HCT116 (cell line): ENCODE data around the gene SUPT6H. TPM values are rescaled to one million over a fixed set of nuclear protein-coding genes. Genes with fewer than 3 reads are reported as not detected.

Experiments
- ATAC-seq: fragments of 200-7000 bp; cut with Tn5 transposase; 2 replicates; pipeline ENCODE4 v1.9.1; 2020; ENCODE audit warnings: mild to moderate bottlenecking, moderate library complexity
- BruUV-seq: library from RNA; stranded (reverse); fragments of 400-500 nt; replicated peaks from 2 replicates; lab custom pipeline; 2021; lab: Mats Ljungman, UMichigan
- CTCF ChIA-PET: fragments of 300-600 bp; sonication (Branson Sonifier 250); formaldehyde crosslinking; loops from one replicate; lab custom pipeline; 2021; ENCODE audit warnings: antibody characterized with exemption; lab: Charles Lee
- POLR2A ChIA-PET: fragments of 300-600, 350-600 bp; sonication (Branson Sonifier 250); formaldehyde crosslinking; loops from one replicate; lab custom pipeline; 2021; ENCODE audit warnings: antibody characterized with exemption; lab: Charles Lee
- RAD21 ChIA-PET, 2 experiments: fragments of 300-600 bp; sonication (Branson Sonifier 250); formaldehyde crosslinking; loops; one replicate each; lab custom pipeline; 2023; ENCODE audit warnings: low total read pairs in 2 of 2; ENCODE audit not compliant: uncharacterized antibody in 2 of 2, unreplicated experiment in 2 of 2, low non-redundant PET in 1 of 2; lab: Charles Lee
- DNase-seq: peaks from one replicate; pipeline ENCODE4 v3.0.0-alpha.2; 2010; ENCODE audit warnings: low read depth, low spot score
- H2AFZ ChIP-seq: fragments of 200-600 bp; shearing (Covaris generic), sonication (generic); 2 replicates; pipeline ENCODE4 v1.6.1; 2017; ENCODE audit warnings: low read depth, mixed run types, mixed read lengths, antibody characterized with exemption, low read length; ENCODE audit not compliant: poor library complexity, severe bottlenecking
- H3K27ac ChIP-seq: 2 replicates; pipeline ENCODE4 v1.5.1; 2012; ENCODE audit warnings: low read depth, low read length
- H3K27me3 ChIP-seq: fragments of 200-600 bp; sonication (generic); 2 replicates; pipeline ENCODE4 v1.6.1; 2016; ENCODE audit warnings: mixed run types, low read length, mixed read lengths; ENCODE audit not compliant: insufficient read depth
- H3K36me3 ChIP-seq, 2 experiments: fragments of 200-500 bp in 1 of 2; fragments of 200-600 bp in 1 of 2; sonication (Bioruptor generic) in 1 of 2; sonication (generic) in 1 of 2; 2 replicates each; pipeline versions ENCODE4 v1.5.1 to v1.6.1; 2014 to 2016; ENCODE audit warnings: low read length in 2 of 2, inconsistent platforms in 1 of 2, mixed read lengths in 1 of 2, mixed run types in 1 of 2; ENCODE audit not compliant: insufficient read depth in 2 of 2, control insufficient read depth in 1 of 2
- H3K4me1 ChIP-seq, 2 experiments: fragments of 200-600 bp in 1 of 2; sonication (generic) in 1 of 2; 2 replicates each; pipeline versions ENCODE4 v1.5.1 to v1.6.1; 2012 to 2017; ENCODE audit warnings: low read length in 2 of 2, inconsistent platforms in 1 of 2, mild to moderate bottlenecking in 1 of 2, mixed read lengths in 1 of 2, mixed run types in 1 of 2, moderate library complexity in 1 of 2; ENCODE audit not compliant: insufficient read depth in 2 of 2, control insufficient read depth in 1 of 2
- H3K4me2 ChIP-seq: fragments of 200-600 bp; sonication (generic); 2 replicates; pipeline ENCODE4 v1.6.1; 2017; ENCODE audit warnings: mixed run types, low read length, mixed read lengths
- H3K4me3 ChIP-seq, 2 experiments: fragments of 200-600 bp in 1 of 2; sonication (generic) in 1 of 2; replicated peaks in 1 of 2; 2 replicates each; pipeline ENCODE4 v1.5.1; 2011 to 2016; ENCODE audit warnings: low read length in 2 of 2, control low read depth in 1 of 2, low read depth in 1 of 2, mild to moderate bottlenecking in 1 of 2, mixed read lengths in 1 of 2, mixed run types in 1 of 2
- H3K79me2 ChIP-seq: fragments of 200-600 bp; sonication (generic); 2 replicates; pipeline ENCODE4 v1.6.1; 2017; ENCODE audit warnings: mild to moderate bottlenecking, mixed run types, low read length, moderate library complexity, mixed read lengths; ENCODE audit not compliant: insufficient read depth
- H3K9ac ChIP-seq: fragments of 200-600 bp; sonication (generic); 2 replicates; pipeline ENCODE4 v1.6.1; 2016; ENCODE audit warnings: low read length, mixed read lengths
- H3K9me2 ChIP-seq: fragments of 200-600 bp; sonication (generic), shearing (Covaris generic); 2 replicates; pipeline ENCODE4 v1.6.1; 2017; ENCODE audit warnings: mixed run types, mild to moderate bottlenecking, moderate library complexity; ENCODE audit not compliant: insufficient read depth
- H3K9me3 ChIP-seq, 2 experiments: fragments of 200-500 bp in 1 of 2; fragments of 200-600 bp in 1 of 2; sonication (Bioruptor generic) in 1 of 2; sonication (generic) in 1 of 2; 2 replicates each; pipeline ENCODE4 v1.6.1; 2014 to 2017; ENCODE audit warnings: low read length in 2 of 2, mixed read lengths in 2 of 2, inconsistent platforms in 1 of 2, low read depth in 1 of 2, mild to moderate bottlenecking in 1 of 2, mixed run types in 1 of 2, moderate library complexity in 1 of 2; ENCODE audit not compliant: control insufficient read depth in 1 of 2, insufficient read depth in 1 of 2
- H4K20me1 ChIP-seq: fragments of 200-600 bp; sonication (generic), shearing (Covaris generic); 2 replicates; pipeline ENCODE4 v1.6.1; 2017; ENCODE audit warnings: mixed run types, mild to moderate bottlenecking, moderate library complexity; ENCODE audit not compliant: insufficient read depth
- ATF3 ChIP-seq: IDR thresholded peaks from 2 replicates; pipeline ENCODE4 v1.6.1; 2012
- CBX3 ChIP-seq: IDR thresholded peaks from 2 replicates; pipeline ENCODE4 v1.6.1; 2012; ENCODE audit warnings: low read depth
- CEBPB ChIP-seq: IDR thresholded peaks from 2 replicates; pipeline ENCODE4 v1.6.1; 2012; ENCODE audit warnings: low read depth
- EGR1 ChIP-seq: IDR thresholded peaks from 2 replicates; pipeline ENCODE4 v1.6.1; 2012; ENCODE audit warnings: low read depth
- ELF1 ChIP-seq: IDR thresholded peaks from 2 replicates; pipeline ENCODE4 v1.6.1; 2012; ENCODE audit warnings: low read depth, borderline replicate concordance
- EZH2 ChIP-seq: fragments of 200-600 bp; sonication (generic); IDR thresholded peaks from 2 replicates; pipeline ENCODE4 v1.6.1; 2017; ENCODE audit warnings: antibody characterized with exemption, mixed run types
- EZH2phosphoT487 ChIP-seq: fragments of 200-600 bp; IDR thresholded peaks from 2 replicates; pipeline ENCODE4 v1.6.1; 2018; ENCODE audit warnings: antibody characterized with exemption, borderline replicate concordance
- FOSL1 ChIP-seq: IDR thresholded peaks from 2 replicates; pipeline ENCODE4 v1.6.1; 2012; ENCODE audit warnings: low read depth
- JUND ChIP-seq: IDR thresholded peaks from 2 replicates; pipeline ENCODE4 v1.6.1; 2012
- MAX ChIP-seq: IDR thresholded peaks from 2 replicates; pipeline ENCODE4 v1.6.1; 2012
- POLR2AphosphoS5 ChIP-seq: IDR thresholded peaks from 2 replicates; pipeline ENCODE4 v1.6.1; 2011; ENCODE audit warnings: mild to moderate bottlenecking, low read depth, low read length, moderate library complexity
- RAD21 ChIP-seq: IDR thresholded peaks from 2 replicates; pipeline ENCODE4 v1.6.1; 2012; ENCODE audit warnings: low read depth, mild to moderate bottlenecking
- SRF ChIP-seq: IDR thresholded peaks from 2 replicates; pipeline ENCODE4 v1.6.1; 2012; ENCODE audit warnings: low read depth
- TCF7L2 ChIP-seq: IDR thresholded peaks from 2 replicates; pipeline ENCODE4 v1.7.0; 2011; ENCODE audit warnings: borderline replicate concordance, inconsistent platforms; ENCODE audit not compliant: insufficient read depth, insufficient read length; ENCODE audit errors: extremely low read depth
- ZBTB33 ChIP-seq: IDR thresholded peaks from 2 replicates; pipeline ENCODE4 v1.6.1; 2011; ENCODE audit warnings: mild to moderate bottlenecking, low read length, moderate library complexity; ENCODE audit not compliant: insufficient replicate concordance; ENCODE audit errors: extremely low read depth
- ZFX ChIP-seq: fragments of 450-650 bp; IDR thresholded peaks from 2 replicates; pipeline ENCODE4 v1.6.1; 2017
- ZNF274 ChIP-seq: fragments of 200-500 bp; sonication (Bioruptor generic); IDR thresholded peaks from 2 replicates; pipeline ENCODE4 v1.6.1; 2014; ENCODE audit warnings: mild to moderate bottlenecking, low read depth, low read length, inconsistent platforms
- intact Hi-C: fragments of 100-400 bp; cut with micrococcal nuclease; formaldehyde crosslinking; loops from 2 replicates; pipeline ENCODE4 v1.10.0; 2022
- total RNA-seq: library from RNA; stranded (reverse); gene quantifications from one replicate; pipeline ENCODE4 v1.2.1, GENCODE V29; 2021; ENCODE audit not compliant: unreplicated experiment

Gene SUPT6H
- total RNA-seq, 1 experiment from 2014 or later = 62.1 TPM

GRCh38 chr17:28626818-28627217 lies 35.2 kb upstream of the SUPT6H start:
- Histone ChIP-seq H3K27me3 (no peaks in the 10 kb centered on the region), H2AFZ (no peak overlapping the region), H3K79me2 (0 out of 2 replicates have a peak, but pooled peaks cover 4% of the 10 kb centered on the region), H4K20me1 (no peaks in the 10 kb centered on the region), H3K9ac (no peak overlapping the region), H3K9me3 (no peaks in the 10 kb centered on the region), H3K4me1 (no peaks in the 10 kb centered on the region), H3K27ac (no peak overlapping the region), H3K4me3 (no peak overlapping the region), H3K4me2 (no peak overlapping the region), H3K36me3 (peaks cover 49 to 54% of the 10 kb centered on the region in 2 experiments), H3K9me2 (no peaks in the 10 kb centered on the region)
- DNase-seq (no peak), ATAC-seq (no peak)
- no TSS peak for BruUV-seq
- RAD21 ChIA-PET = no interaction called here
- intact Hi-C loops = no loop called here
- CTCF ChIA-PET = no interaction called here
- POLR2A ChIA-PET = no interaction called here
- no peak for TF ChIP-seq ZFX
- TF ChIP-seq EZH2phosphoT487 = no peak
- no peak for TF ChIP-seq ELF1
- TF ChIP-seq EZH2 = no peak
- no peak for TF ChIP-seq ATF3
- TF ChIP-seq ZBTB33 = no peak

GRCh38 chr17:28634206-28634865 lies 27.7 kb upstream of the SUPT6H start:
- Histone ChIP-seq H3K36me3 (peaks cover 73 to 82% of the 10 kb centered on the region in 2 experiments), H3K9ac (no peak overlapping the region), H3K79me2 (peaks cover 57% of the 10 kb centered on the region), H2AFZ (no peak overlapping the region), H4K20me1 (no peaks in the 10 kb centered on the region), H3K9me3 (no peaks in the 10 kb centered on the region), H3K9me2 (no peaks in the 10 kb centered on the region)
- POLR2A ChIA-PET = no interaction called here
- no peak for ATAC-seq
- TF ChIP-seq POLR2AphosphoS5 (no peak), CBX3 (no peak), MAX (no peak), FOSL1 (no peak), RAD21 (no peak), ELF1 (no peak), ZNF274 (no peak), SRF (no peak), JUND (no peak), EGR1 (no peak), TCF7L2 (no peak), CEBPB (no peak)
- TF ChIP-seq, all 23 proteins: peak for 0
- Histone ChIP-seq H3K4me2 (no peak overlapping the region), H3K27me3 (no peaks in the 10 kb centered on the region), H3K27ac (no peak overlapping the region), H3K4me3 (no peak overlapping the region), H3K4me1 (no peaks in the 10 kb centered on the region)
- TSS peak; percentile 9 for BruUV-seq
- no peak for DNase-seq
- ChIA-PET RAD21 (no interaction called here), CTCF (interaction anchor here (0.9 to 1.5 kb wide), 2 partner anchors 10 to 13 kb away, joined by 3 to 6 read pairs; partner anchors contain the start of gene BLTP2)
- intact Hi-C loops = no loop called here
